ENCODE data around the gene FAF2. TPM values are rescaled to one million over a fixed set of nuclear protein-coding genes. Genes with fewer than 3 reads are reported as not detected.

Gene FAF2
- total and polyA plus RNA-seq, 10 of the 15 experiments (the other 5 are each of a cell fraction or from before 2014, with no cell fraction given), result 19.0 to 45.1 (median 35.6) TPM

- ChIA-PET CTCF (no interaction called here), SMC1A (ENCODE audit: uncharacterized antibody, unreplicated experiment) (no interaction called here), POLR2A (no interaction called here), RAD21 (ENCODE audit: unreplicated experiment) (no interaction called here)
- BruUV-seq (replicated peaks), result no TSS peak
- Histone ChIP-seq H3K4me3 (no peak overlapping the region), H4K20me1 (ENCODE audit: control insufficient read depth, insufficient read depth) (no peaks in the 10 kb centered on the region), H2AFZ (ENCODE audit: control insufficient read depth, low read depth, low read length) (no peak overlapping the region), H3K9ac (ENCODE audit: control insufficient read depth, insufficient read depth, low read length) (no peak overlapping the region), H3K9me3 (replicated peaks; ENCODE audit: control insufficient read depth, insufficient read depth, low read length) (no peaks in the 10 kb centered on the region; the same call in 2 of the 3 replicates), H3K79me2 (ENCODE audit: control insufficient read depth, insufficient read depth, low read length) (no peaks in the 10 kb centered on the region), H3K36me3 (ENCODE audit: control insufficient read depth in 2 of 2, insufficient read depth in 2 of 2, low read length in 1 of 2) (no peaks in the 10 kb centered on the region), H3K4me1 (ENCODE audit: control insufficient read depth, insufficient read depth, low read length) (no peaks in the 10 kb centered on the region), H3K27ac (ENCODE audit: control insufficient read depth, insufficient read depth) (no peak overlapping the region), H3K4me2 (ENCODE audit: control insufficient read depth, insufficient read depth) (no peak overlapping the region), H3K27me3 (replicated peaks in 1 of 2; ENCODE audit: control insufficient read depth in 2 of 2, insufficient read depth in 2 of 2, low read length in 1 of 2) (no peaks in the 10 kb centered on the region)
- WGBS (ENCODE audit: insufficient coverage, insufficient replicate concordance, low lambda C conversion rate, missing lambda C conversion rate), result no CpG with 5 or more reads among the region's 1 CpG
- intact Hi-C loops (cut with micrococcal nuclease; ENCODE audit: unreplicated experiment) (no loop called here), in situ Hi-C loops (cut with MboI) (no loop called here)
- FAIRE-seq, result no peak
- no peak for ATAC-seq
- no peak for DNase-seq (ENCODE audit: low read depth, low spot score)
- TF ChIP-seq SP1 (IDR thresholded peaks at IDR 0.05; ENCODE audit: low read depth, low read length) (no peak), ZBTB4 (CRISPR knock-in tag; IDR thresholded peaks at IDR 0.05) (no peak), REST (IDR thresholded peaks at IDR 0.05; ENCODE audit: low read depth, low read length) (no peak), IKZF1 (conservative IDR thresholded peaks at IDR 0.05) (no peak), MEF2B (IDR thresholded peaks at IDR 0.05; ENCODE audit: partially characterized antibody, poor library complexity, severe bottlenecking) (no peak)
Measured at GRCh38 chr5:176425138-176425537, 23.0 kb upstream of the FAF2 start.

All from GM12878 (cell line).